OCI-LY7 (cell line): Measurements from ENCODE around the gene PPP2R1B.

Source experiments
- CTCF ChIP-seq: fragments of 200-600 bp; sonication (generic); conservative IDR thresholded peaks from 2 replicates; pipeline ENCODE4 v1.5.1; 2014; ENCODE audit warnings: mild to moderate bottlenecking, antibody characterized with exemption, low read length, moderate library complexity, mixed read lengths
- EZH2phosphoT487 ChIP-seq: fragments of 200-600 bp; sonication (generic); IDR thresholded peaks from 2 replicates; pipeline ENCODE4 v1.6.1; 2018; ENCODE audit warnings: low read depth, borderline replicate concordance, mild to moderate bottlenecking, mixed run types, antibody characterized with exemption, low read length, moderate library complexity, mixed read lengths

- TF ChIP-seq CTCF: no peak
- TF ChIP-seq EZH2phosphoT487: no peak
Measured at GRCh38 chr11:111770581-111771134, 4.5 kb upstream of the PPP2R1B start.
